ENCODE data around the gene APRT.

Gene APRT

GRCh38 chr16:88813269-88814143 lies 1.8 kb upstream of the APRT start:
- H3K27ac Mint-ChIP-seq, result peak overlapping the region; percentile 38 to 50 (median 42)
- no peaks in the 10 kb centered on the region for H3K4me1 Mint-ChIP-seq
- H3K36me3 Mint-ChIP-seq (ENCODE audit: low read depth), result peaks cover 5% of the 10 kb centered on the region
- no peaks in the 10 kb centered on the region for H3K9me3 Mint-ChIP-seq
- no peaks in the 10 kb centered on the region for H3K27me3 Mint-ChIP-seq (ENCODE audit: low read depth)
- TF ChIP-seq CTCF (IDR thresholded peaks at IDR 0.05; ENCODE audit: unreplicated experiment in 3 of 3), result no peak
- H3K4me3 Mint-ChIP-seq, result peak overlapping the region; percentile 49 to 75 (median 73)

GRCh38 chr16:88812513-88813268 lies 963 bp upstream of the APRT start:
- peak overlapping the region; percentile 47 to 82 (median 72) for H3K27ac Mint-ChIP-seq
- no peaks in the 10 kb centered on the region for H3K4me1 Mint-ChIP-seq
- no peak for TF ChIP-seq CTCF (IDR thresholded peaks at IDR 0.05; ENCODE audit: unreplicated experiment in 3 of 3)
- no peaks in the 10 kb centered on the region for H3K9me3 Mint-ChIP-seq
- peaks cover 5% of the 10 kb centered on the region for H3K36me3 Mint-ChIP-seq (ENCODE audit: low read depth)
- peak overlapping the region; percentile 80 to 84 (median 82) for H3K4me3 Mint-ChIP-seq
- no peaks in the 10 kb centered on the region for H3K27me3 Mint-ChIP-seq (ENCODE audit: low read depth)

- Mint-ChIP-seq H3K36me3 (ENCODE audit: low read depth) (peaks cover 5% of the 10 kb centered on the region), H3K4me3 (peak overlapping the region; percentile 95), H3K27ac (peak overlapping the region; percentile 80 to 94 (median 94)), H3K9me3 (no peaks in the 10 kb centered on the region), H3K4me1 (no peaks in the 10 kb centered on the region), H3K27me3 (ENCODE audit: low read depth) (no peaks in the 10 kb centered on the region)
- TF ChIP-seq CTCF (IDR thresholded peaks at IDR 0.05; ENCODE audit: unreplicated experiment in 3 of 3), result no peak
Measured at GRCh38 chr16:88810912-88811768, 588 bp downstream of the APRT start.

- no peaks in the 10 kb centered on the region for H3K9me3 Mint-ChIP-seq
- no peaks in the 10 kb centered on the region for H3K27me3 Mint-ChIP-seq (ENCODE audit: low read depth)
- H3K4me1 Mint-ChIP-seq, result no peaks in the 10 kb centered on the region
- H3K36me3 Mint-ChIP-seq (ENCODE audit: low read depth), result peaks cover 5% of the 10 kb centered on the region
- H3K27ac Mint-ChIP-seq, result peak overlapping the region; percentile 80 to 94 (median 94)
- H3K4me3 Mint-ChIP-seq, result peak overlapping the region; percentile 95
- no peak for TF ChIP-seq CTCF (IDR thresholded peaks at IDR 0.05; ENCODE audit: unreplicated experiment in 3 of 3)
Measured at GRCh38 chr16:88810166-88810911, 1.4 kb downstream of the APRT start.

GRCh38 chr16:88809676-88810165 lies 2.0 kb downstream of the APRT start:
- H3K9me3 Mint-ChIP-seq, result no peaks in the 10 kb centered on the region
- no peaks in the 10 kb centered on the region for H3K4me1 Mint-ChIP-seq
- H3K4me3 Mint-ChIP-seq, result peak overlapping the region; percentile 62 to 95 (median 95)
- H3K27me3 Mint-ChIP-seq (ENCODE audit: low read depth), result no peaks in the 10 kb centered on the region
- H3K36me3 Mint-ChIP-seq (ENCODE audit: low read depth), result peaks cover 5% of the 10 kb centered on the region
- H3K27ac Mint-ChIP-seq, result no peak overlapping the region
- no peak for TF ChIP-seq CTCF (IDR thresholded peaks at IDR 0.05; ENCODE audit: unreplicated experiment in 3 of 3)
